H54 (cell line): Measurements from ENCODE around the gene DIABLO.
"Not testable (repeated sequence)": the region's sequence is repeated elsewhere in the genome, so short reads cannot be mapped to it uniquely, and the experiment has no call there.

Experiments used
- DNase-seq: peaks from one replicate; pipeline ENCODE4 v3.0.0; 2011; ENCODE audit warnings: low spot score, mixed read lengths; ENCODE audit not compliant: insufficient read length
- FAIRE-seq: peaks from 3 replicates; lab custom pipeline; 2011; peaks lifted over from hg19 to GRCh38; lab: Jason Lieb, UNC
- POLR2A ChIP-seq: IDR thresholded peaks from 2 replicates; pipeline ENCODE4 v1.6.1; 2011; ENCODE audit warnings: low read depth, mild to moderate bottlenecking, low read length

DIABLO gene

GRCh38 chr12:122204167-122205052 is 21.4 kb downstream of the DIABLO start:
- FAIRE-seq (no peak), DNase-seq (no peak)
- TF ChIP-seq POLR2A: no peak

- DNase-seq (peak; percentile 56), FAIRE-seq (no peak)
- TF ChIP-seq POLR2A: peak; percentile 27
Measured at GRCh38 chr12:122203301-122204166, 22.3 kb downstream of the DIABLO start, which contains the start of gene B3GNT4. Gene B3GNT4 (plus strand): TSS chr12:122203709. CDS start chr12:122204619, 910 bp downstream.

GRCh38 chr12:122202811-122203210 is 23.0 kb downstream of the DIABLO start:
- DNase-seq, FAIRE-seq: not testable (repeated sequence)

- DNase-seq (no peak), FAIRE-seq (no peak)
- TF ChIP-seq POLR2A: no peak
Measured at GRCh38 chr12:122202017-122202416, 23.8 kb downstream of the DIABLO start.

GRCh38 chr12:122201381-122201780 is 24.5 kb downstream of the DIABLO start:
- FAIRE-seq: no peak
- no peak for TF ChIP-seq POLR2A
- DNase-seq: no peak

- FAIRE-seq (no peak), DNase-seq (no peak)
- no peak for TF ChIP-seq POLR2A
Measured at GRCh38 chr12:122200541-122201175, 25.2 kb downstream of the DIABLO start.

- FAIRE-seq: no peak
- DNase-seq: no peak
- TF ChIP-seq POLR2A: no peak
Measured at GRCh38 chr12:122199484-122200355, 26.1 kb downstream of the DIABLO start.

GRCh38 chr12:122197612-122197966 is 28.3 kb downstream of the DIABLO start:
- FAIRE-seq (no peak), DNase-seq (no peak)
- TF ChIP-seq POLR2A: no peak

GRCh38 chr12:122195405-122195804 is 30.4 kb downstream of the DIABLO start:
- TF ChIP-seq POLR2A: no peak
- DNase-seq (no peak), FAIRE-seq (no peak)

- DNase-seq: no peak
- FAIRE-seq: no peak
- no peak for TF ChIP-seq POLR2A
Measured at GRCh38 chr12:122194804-122195203, 31.0 kb downstream of the DIABLO start.

GRCh38 chr12:122192441-122192840 is 33.4 kb downstream of the DIABLO start:
- no peak for TF ChIP-seq POLR2A
- DNase-seq: no peak
- no peak for FAIRE-seq

GRCh38 chr12:122190842-122191668 is 34.8 kb downstream of the DIABLO start:
- DNase-seq: peak; percentile 75
- FAIRE-seq: no peak
- TF ChIP-seq POLR2A: no peak
